ENCODE results near the gene VSIR. TPM values are rescaled to one million over a fixed set of nuclear protein-coding genes. Genes with fewer than 3 reads are reported as not detected.
A peak's percentile ranks its signal among the peaks of the same experiment; 100 is the strongest.

Gene VSIR
- total and polyA plus RNA-seq, 2 donors (not counting 1 experiment from before 2014, with no cell fraction given), result 40.5 to 61.2 TPM

- Histone ChIP-seq H3K4me2 (replicated peaks; ENCODE audit: low read depth, low read length, poor library complexity, severe bottlenecking) (no peak overlapping the region), H3K4me1 (ENCODE audit: control insufficient read depth in 2 of 2, insufficient read depth in 2 of 2, low read length in 2 of 2) (peaks cover 10 to 24% of the 10 kb centered on the region in 2 donors), H3K36me3 (replicated peaks in 1 of 2; ENCODE audit: control extremely low read depth in 1 of 2, control insufficient read depth in 1 of 2, extremely low read depth in 1 of 2, insufficient read depth in 2 of 2, low read length in 1 of 2) (no peaks in the 10 kb centered on the region), H3K9me3 (ENCODE audit: control extremely low read depth in 1 of 3, control insufficient read depth in 2 of 3, insufficient read depth in 1 of 3, low read length in 2 of 3) (peaks cover 0 to 6% (median 0%) of the 10 kb centered on the region in 3 donors), H3K4me3 (ENCODE audit: control extremely low read depth in 1 of 5, extremely low read depth in 1 of 5, insufficient read depth in 1 of 5, low read depth in 2 of 5, low read length in 4 of 5) (no peak overlapping the region), H3K9ac (ENCODE audit: low read length) (no peak overlapping the region), H2AFZ (ENCODE audit: insufficient read depth, low read depth, low read length, poor library complexity, severe bottlenecking) (no peak overlapping the region), H3K27ac (ENCODE audit: low read length in 2 of 2) (no peak overlapping the region), H4K20me1 (ENCODE audit: control insufficient read depth, insufficient read depth, low read length, poor library complexity, severe bottlenecking) (no peaks in the 10 kb centered on the region), H3K27me3 (replicated peaks in 1 of 4; ENCODE audit: control extremely low read depth in 1 of 4, control insufficient read depth in 3 of 4, insufficient read depth in 4 of 4, low read length in 3 of 4) (no peaks in the 10 kb centered on the region), H3K79me2 (ENCODE audit: control insufficient read depth, insufficient read depth, low read length) (no peaks in the 10 kb centered on the region)
- TF ChIP-seq EZH2 (IDR thresholded peaks at IDR 0.05; ENCODE audit: borderline replicate concordance, insufficient read depth, low read depth, low read length, poor library complexity, severe bottlenecking), result no peak
- no peak for TF ChIP-seq CTCF (IDR thresholded peaks at IDR 0.05)
- Mint-ChIP-seq H3K4me3 (no peak overlapping the region), H3K9me3 (ENCODE audit: insufficient read depth) (no peaks in the 10 kb centered on the region), H3K27ac (peak overlapping the region; percentile 26), H3K4me1 (peaks cover 16% of the 10 kb centered on the region), H3K27me3 (peaks cover under 1% of the 10 kb centered on the region)
- ChIA-PET CTCF (no interaction called here), POLR2A (interaction anchor here (0.5 kb wide), 1 partner anchor 29 kb away, joined by 3 read pairs; the partner anchor contains the start of gene VSIR)
- no peak for DNase-seq
- 94% methylated on average over 15 of the region's 18 CpGs for WGBS (ENCODE audit: insufficient coverage)
- intact Hi-C loops (cut with micrococcal nuclease), result no loop called here
- ATAC-seq (ENCODE audit: low read depth), result no peak
These were observed 29.6 kb upstream of the VSIR start for GRCh38 chr10:71802715-71803488.

GRCh38 chr10:71802235-71802634, 28.9 kb upstream of the VSIR start:
- DNase-seq (no peak), ATAC-seq (ENCODE audit: low read depth) (no peak)
- intact Hi-C loops (cut with micrococcal nuclease), result no loop called here
- Mint-ChIP-seq H3K27ac (no peak overlapping the region), H3K9me3 (ENCODE audit: insufficient read depth) (no peaks in the 10 kb centered on the region), H3K4me3 (no peak overlapping the region), H3K27me3 (no peaks in the 10 kb centered on the region), H3K4me1 (peaks cover 22% of the 10 kb centered on the region)
- Histone ChIP-seq H3K4me3 (ENCODE audit: control extremely low read depth in 1 of 5, extremely low read depth in 1 of 5, insufficient read depth in 1 of 5, low read depth in 2 of 5, low read length in 4 of 5) (no peak overlapping the region), H3K4me1 (ENCODE audit: control insufficient read depth in 2 of 2, insufficient read depth in 2 of 2, low read length in 2 of 2) (peaks cover 17 to 31% of the 10 kb centered on the region in 2 donors), H3K27me3 (replicated peaks in 1 of 4; ENCODE audit: control extremely low read depth in 1 of 4, control insufficient read depth in 3 of 4, insufficient read depth in 4 of 4, low read length in 3 of 4) (no peaks in the 10 kb centered on the region), H2AFZ (ENCODE audit: insufficient read depth, low read depth, low read length, poor library complexity, severe bottlenecking) (no peak overlapping the region), H3K79me2 (ENCODE audit: control insufficient read depth, insufficient read depth, low read length) (no peaks in the 10 kb centered on the region), H4K20me1 (ENCODE audit: control insufficient read depth, insufficient read depth, low read length, poor library complexity, severe bottlenecking) (no peaks in the 10 kb centered on the region), H3K4me2 (replicated peaks; ENCODE audit: low read depth, low read length, poor library complexity, severe bottlenecking) (no peak overlapping the region), H3K27ac (ENCODE audit: low read length in 2 of 2) (no peak overlapping the region), H3K9ac (ENCODE audit: low read length) (no peak overlapping the region), H3K9me3 (ENCODE audit: control extremely low read depth in 1 of 3, control insufficient read depth in 2 of 3, insufficient read depth in 1 of 3, low read length in 2 of 3) (peaks cover 0 to 6% (median 0%) of the 10 kb centered on the region in 3 donors), H3K36me3 (replicated peaks in 1 of 2; ENCODE audit: control extremely low read depth in 1 of 2, control insufficient read depth in 1 of 2, extremely low read depth in 1 of 2, insufficient read depth in 2 of 2, low read length in 1 of 2) (no peaks in the 10 kb centered on the region)
- WGBS (ENCODE audit: insufficient coverage), result over 99% methylated on average over 6 of the region's 6 CpGs
- ChIA-PET CTCF (interaction anchor here (1.0 to 1.9 kb wide), 4 partner anchors 10 to 94 kb away, joined by 3 to 9 read pairs (median 6); partner anchors contain the start of gene VSIR), POLR2A (no interaction called here)
- TF ChIP-seq EZH2 (IDR thresholded peaks at IDR 0.05; ENCODE audit: borderline replicate concordance, insufficient read depth, low read depth, low read length, poor library complexity, severe bottlenecking), result no peak
- no peak for TF ChIP-seq CTCF (IDR thresholded peaks at IDR 0.05)
